Anterior cingulate cortex (tissue), 58 donors: ENCODE measurements around the gene ZKSCAN3.
A peak's percentile ranks its signal among the peaks of the same experiment; 100 is the strongest.
"Not testable (repeated sequence)": the region's sequence is repeated elsewhere in the genome, so short reads cannot be mapped to it uniquely, and the experiment has no call there.

Experiments used
- DNase-seq, 58 donors: peaks; one replicate each; lab custom pipeline; 2025; lab: John Stamatoyannopoulos, UW

ZKSCAN3 gene

GRCh38 chr6:28340310-28341095, 9.2 kb upstream of the ZKSCAN3 start:
- DNase-seq, result no peak

DNA sequence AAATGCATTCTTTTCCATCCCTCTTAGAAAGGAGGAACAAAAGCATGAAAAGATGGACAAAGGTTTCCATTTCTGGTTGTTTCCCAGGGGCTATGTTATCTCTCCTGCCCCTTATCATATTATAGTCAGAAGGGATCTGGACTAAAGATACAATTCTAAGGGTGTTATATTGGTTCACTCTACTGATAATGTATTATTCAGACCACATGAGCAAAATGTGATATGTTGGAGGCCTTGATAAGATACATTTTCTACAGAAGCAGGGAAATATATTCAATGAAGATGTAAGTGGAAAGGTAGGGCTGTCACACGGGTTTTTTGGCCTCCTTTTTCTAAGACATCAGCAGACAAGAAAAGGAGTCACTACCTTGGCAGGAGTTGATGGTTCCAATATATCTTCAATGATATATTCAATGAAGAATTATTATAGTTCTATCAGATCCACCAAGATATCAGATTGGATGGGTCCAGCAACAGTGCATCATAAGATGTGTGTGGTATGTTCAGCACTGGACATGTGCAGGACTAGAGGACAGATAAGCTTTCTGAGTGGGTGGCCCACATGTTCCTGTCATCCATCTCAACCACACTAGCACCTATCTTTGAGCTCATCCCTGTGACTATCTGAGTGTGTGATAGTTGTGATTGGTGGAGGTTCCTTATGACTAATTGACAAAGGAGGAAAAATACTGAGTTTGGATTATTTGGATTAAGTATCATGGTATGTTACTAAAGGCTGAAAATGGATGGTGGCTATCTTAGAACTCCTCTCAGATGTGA, 5.7 kb upstream of the ZKSCAN3 start:
- no peak for DNase-seq

DNA sequence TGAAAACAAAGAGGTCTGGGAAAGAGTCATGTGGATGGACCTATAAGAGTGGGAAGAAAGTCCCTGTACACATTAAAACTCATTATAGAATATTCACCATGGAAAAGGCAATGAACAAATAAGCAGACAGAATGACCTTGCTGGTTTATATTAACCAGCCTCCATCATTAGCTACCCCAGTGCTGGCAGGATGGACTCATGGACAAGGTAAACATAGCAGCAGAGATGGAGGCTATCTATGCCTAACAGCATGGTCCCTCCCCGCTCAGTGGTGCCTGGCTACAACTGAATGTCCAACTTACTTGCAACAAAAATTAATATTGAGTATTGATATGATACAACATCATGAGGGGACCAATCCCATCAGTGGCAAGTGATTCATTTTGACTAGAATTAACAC, 4.5 kb upstream of the ZKSCAN3 start:
- no peak for DNase-seq

DNA sequence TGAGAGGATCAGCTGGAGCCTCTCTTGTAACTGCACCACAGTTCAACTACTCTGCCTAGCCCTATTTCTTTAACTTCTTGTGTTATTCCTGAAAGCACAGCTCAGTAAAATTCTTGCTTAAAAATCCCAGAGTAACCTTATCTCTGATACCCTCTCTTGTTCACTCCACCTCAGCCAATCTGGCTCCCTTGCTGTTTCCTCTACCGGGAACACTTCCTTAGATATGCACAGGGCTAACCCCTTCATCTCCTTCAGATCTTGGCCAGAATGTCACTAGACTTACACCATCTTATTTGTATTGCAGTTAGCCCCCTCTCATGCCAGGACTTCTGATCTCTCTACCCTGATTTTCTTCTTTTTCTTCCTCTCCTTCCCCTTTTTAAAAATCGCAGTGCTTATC, 2.6 kb upstream of the ZKSCAN3 start:
- DNase-seq, result no peak

DNA sequence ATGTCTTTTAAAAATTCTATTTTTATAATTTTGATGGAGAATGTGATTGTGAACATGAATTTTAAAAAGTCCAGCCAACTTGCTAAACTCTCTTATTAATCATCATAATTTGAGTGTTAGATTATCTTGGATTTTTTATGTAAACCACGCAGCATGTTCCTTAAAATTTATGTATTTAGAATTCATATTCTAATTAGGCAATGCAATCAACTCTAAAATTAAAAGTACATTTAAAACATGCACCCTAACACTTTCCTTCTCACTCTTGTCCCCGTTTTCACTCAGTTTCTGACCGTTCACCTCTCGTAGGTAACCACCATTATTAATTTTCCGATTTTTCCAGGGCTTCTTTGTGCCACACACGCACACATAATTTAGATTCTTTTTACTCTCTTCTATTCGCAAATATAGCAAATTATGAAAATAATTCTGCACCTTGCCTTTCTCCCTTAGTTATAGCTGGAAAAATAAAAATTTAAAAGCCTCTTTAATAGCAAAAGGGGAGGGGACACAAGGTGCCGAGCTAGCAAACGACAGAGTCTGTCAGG, 329 bp upstream of the ZKSCAN3 start:
- no peak for DNase-seq

GRCh38 chr6:28351087-28351486, 1.3 kb downstream of the ZKSCAN3 start:
- no peak for DNase-seq

- no peak for DNase-seq
Measured at GRCh38 chr6:28351493-28351925, 1.8 kb downstream of the ZKSCAN3 start.

DNA sequence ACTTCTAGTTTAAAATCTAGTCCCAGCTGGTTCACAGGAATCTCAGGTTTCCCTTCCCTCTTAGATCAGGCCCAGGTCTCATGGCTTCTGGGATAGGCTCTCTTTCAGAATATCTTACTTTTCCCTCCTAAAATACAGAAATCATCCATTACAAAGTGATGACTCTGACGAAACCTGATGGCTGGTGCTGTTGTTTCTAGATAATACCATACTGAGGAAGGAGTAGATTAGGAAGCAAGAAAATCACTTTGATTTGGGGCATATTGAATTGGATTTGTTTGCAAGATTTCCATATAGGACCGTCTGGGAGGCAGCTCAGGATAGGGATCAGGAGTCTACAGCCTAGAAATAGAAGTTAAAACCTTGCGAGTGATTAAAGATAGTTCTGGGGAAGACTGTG, 3.6 kb downstream of the ZKSCAN3 start:
- no peak for DNase-seq

DNA sequence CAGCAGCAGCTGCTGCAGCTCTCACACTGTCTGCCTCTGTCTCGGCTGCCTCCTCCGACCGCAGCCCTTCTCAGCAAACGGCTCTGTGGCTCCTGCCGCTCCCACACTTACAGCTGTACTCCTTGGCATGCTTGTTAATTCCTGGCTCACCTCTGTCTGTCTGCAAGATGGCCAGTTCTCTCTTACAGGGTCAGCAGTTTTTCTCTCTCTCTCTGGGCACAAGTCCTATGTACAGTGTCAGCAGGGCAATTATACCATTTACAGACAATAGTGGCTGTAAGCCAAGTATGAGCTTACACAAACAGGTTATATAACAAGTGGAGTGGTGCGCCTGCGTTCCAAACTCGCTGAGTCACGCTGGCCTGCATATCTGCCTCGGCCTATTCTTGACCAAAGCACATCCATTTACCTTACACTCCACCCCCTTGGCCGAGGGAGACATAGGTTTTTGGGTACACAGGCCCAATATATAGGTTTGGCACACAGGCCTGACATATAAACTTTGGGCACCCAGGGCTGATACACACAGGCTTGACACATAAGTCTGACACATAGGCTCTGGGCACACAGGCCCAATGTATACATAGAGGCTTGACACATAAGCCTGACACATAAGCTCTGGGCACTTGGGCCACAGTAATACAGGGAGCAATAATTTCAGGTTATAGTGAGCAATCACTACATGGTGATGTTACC, 4.4 kb downstream of the ZKSCAN3 start:
- DNase-seq, result peak in 31 of 58 donors; percentile 2 to 60 (median 22)

- DNase-seq, result no peak
Measured at GRCh38 chr6:28354688-28355554, 5.2 kb downstream of the ZKSCAN3 start.

DNA sequence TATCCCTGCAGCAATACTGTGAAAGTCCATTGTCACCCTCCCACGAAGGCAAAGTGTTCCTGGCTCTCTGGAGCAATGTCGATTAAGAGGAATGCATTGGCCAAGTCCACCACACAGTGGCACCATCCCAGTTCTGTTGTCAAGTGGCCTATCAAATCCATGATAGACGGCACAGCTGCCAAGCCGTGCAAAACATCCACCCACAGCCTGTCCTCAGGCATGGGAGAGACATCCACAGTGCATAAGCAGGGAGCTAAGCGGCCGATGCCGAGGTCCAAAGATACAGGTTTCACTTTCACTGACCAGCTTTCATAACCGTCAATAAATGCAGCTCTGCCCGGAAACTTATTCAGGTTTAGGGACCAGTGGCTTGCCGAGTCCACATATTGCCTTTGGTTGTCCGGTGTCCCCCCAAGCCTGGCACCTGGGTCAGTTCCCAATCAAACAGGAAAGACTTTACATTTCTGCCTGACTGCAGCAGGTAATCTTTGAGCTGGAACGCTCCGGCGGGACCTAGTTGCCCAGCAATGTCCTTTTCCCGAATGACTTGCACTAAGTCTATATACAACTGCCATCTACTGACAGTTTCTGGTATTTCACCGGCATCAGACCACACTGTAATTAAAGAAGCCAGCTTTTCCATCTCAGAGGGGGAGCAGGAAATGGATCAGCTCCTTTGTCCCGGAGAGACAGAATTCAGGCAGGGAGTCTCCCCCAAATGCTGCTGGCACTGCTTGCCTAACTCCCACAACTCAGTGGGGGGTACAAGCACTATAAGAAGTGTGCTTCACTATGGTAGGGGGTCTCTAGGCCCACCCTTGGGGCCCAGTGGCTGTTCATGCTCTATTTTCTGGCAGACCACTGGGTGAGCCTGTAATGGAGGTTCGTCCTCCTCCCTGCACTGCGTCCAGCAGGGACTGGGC, 6.3 kb downstream of the ZKSCAN3 start:
- DNase-seq, result peak in 57 of 58 donors; percentile 15 to 87 (median 65)

DNA sequence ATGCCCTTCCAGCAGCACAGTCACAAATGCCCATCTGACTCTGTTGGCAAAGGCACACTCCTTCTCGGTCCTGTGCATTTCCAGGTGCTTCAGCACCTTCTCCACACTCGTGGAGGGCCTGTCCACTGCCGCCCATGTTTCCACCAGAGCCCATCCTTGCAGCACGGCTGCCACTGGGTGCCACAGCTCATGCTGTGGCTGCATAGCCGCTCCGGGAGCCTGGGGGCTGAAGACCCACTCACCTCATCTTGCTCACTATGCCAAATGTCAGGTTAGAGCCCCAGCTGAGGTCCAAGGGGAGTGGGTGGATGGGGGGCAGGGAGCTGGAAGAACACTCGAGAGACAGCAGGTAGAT, 6.9 kb downstream of the ZKSCAN3 start:
- DNase-seq, result peak in 3 of 58 donors; percentile 6 to 28 (median 19)

- peak in 8 of 58 donors; percentile 3 to 28 (median 14) for DNase-seq
Measured at GRCh38 chr6:28357036-28357435, 7.3 kb downstream of the ZKSCAN3 start.

- not testable (repeated sequence) for DNase-seq
Measured at GRCh38 chr6:28359562-28359961, 9.8 kb downstream of the ZKSCAN3 start.

DNA sequence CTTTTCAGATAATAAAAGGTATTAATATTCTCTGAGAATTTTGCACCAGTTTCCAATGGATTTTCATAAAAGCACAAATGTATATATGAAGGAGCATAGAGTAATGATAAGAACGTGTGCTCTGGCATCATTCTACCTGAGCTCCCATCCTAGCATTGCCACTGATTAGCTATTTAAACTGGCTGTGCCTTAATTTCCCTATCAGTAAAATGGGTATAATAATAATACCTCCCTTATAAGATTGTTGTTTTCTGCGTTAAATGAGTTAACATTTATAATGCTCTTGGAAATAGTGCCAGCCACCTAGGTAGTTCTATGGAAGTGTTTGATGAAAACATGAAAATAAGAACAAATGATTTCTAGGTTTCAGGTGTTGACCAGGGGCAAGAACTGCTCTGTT, 11.2 kb downstream of the ZKSCAN3 start:
- DNase-seq, result no peak

GRCh38 chr6:28365590-28365989, 15.8 kb downstream of the ZKSCAN3 start:
- not testable (repeated sequence) for DNase-seq

GRCh38 chr6:28368522-28368921, 18.8 kb downstream of the ZKSCAN3 start:
- DNase-seq, result no peak

- no peak for DNase-seq
Measured at GRCh38 chr6:28369463-28369862, 19.7 kb downstream of the ZKSCAN3 start.

GRCh38 chr6:28370440-28370839, 20.7 kb downstream of the ZKSCAN3 start:
- no peak for DNase-seq
